Caki2 (cell line): ENCODE measurements around the gene IQGAP2. TPM values are rescaled to one million over a fixed set of nuclear protein-coding genes. Genes with fewer than 3 reads are reported as not detected.

ENCODE experiments used
- DNase-seq: peaks from one replicate; pipeline ENCODE4 v3.0.0-alpha.2; 2015; ENCODE audit warnings: low read depth
- in situ Hi-C: cut with HindIII; loops from 2 replicates; pipeline ENCODE4 v1.10.0; 2016; ENCODE audit warnings: low sequenced_read_pairs, low pct_unique_long_range_greater_than_20kb, mixed read lengths
- total RNA-seq: library from RNA; depleted of rRNA; stranded (reverse); fragments of >200 nt; shearing (Covaris generic); gene quantifications from 2 replicates; pipeline ENCODE4 v1.2.3, GENCODE V29; 2014; ENCODE audit warnings: low replicate concordance

The IQGAP2 gene
- total RNA-seq, 1 experiment from 2014 or later, result 0.20 TPM

- no peak for DNase-seq
- in situ Hi-C loops, result no loop called here
Measured at GRCh38 chr5:76570153-76570552, 167.1 kb downstream of the IQGAP2 start.

- in situ Hi-C loops, result no loop called here
- DNase-seq, result no peak
Measured at GRCh38 chr5:76571559-76571958, 168.5 kb downstream of the IQGAP2 start.

DNA sequence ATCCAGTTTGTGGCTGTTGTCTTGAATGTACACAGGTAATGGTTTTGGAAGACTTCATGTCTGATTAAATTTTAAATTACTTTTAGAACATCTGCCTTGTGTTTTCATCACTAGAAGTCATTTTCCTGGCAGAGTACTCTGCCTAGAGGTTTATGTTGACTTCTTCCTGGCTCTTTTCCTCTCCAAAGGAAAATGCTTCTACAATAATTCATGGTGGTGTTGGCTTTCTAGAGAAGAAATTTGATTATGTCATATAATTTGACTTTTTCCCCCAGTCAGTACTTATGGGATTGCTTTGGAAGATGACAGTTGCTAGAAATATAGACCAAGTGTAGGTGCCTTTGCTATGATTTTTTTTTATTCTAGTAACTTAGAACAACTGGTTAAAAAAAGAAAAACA lies 173.4 kb downstream of the IQGAP2 start:
- in situ Hi-C loops, result no loop called here
- DNase-seq, result no peak

GRCh38 chr5:76576996-76577395 lies 173.9 kb downstream of the IQGAP2 start:
- no peak for DNase-seq
- in situ Hi-C loops, result no loop called here

GRCh38 chr5:76579166-76579937 lies 176.3 kb downstream of the IQGAP2 start:
- DNase-seq, result no peak

DNA sequence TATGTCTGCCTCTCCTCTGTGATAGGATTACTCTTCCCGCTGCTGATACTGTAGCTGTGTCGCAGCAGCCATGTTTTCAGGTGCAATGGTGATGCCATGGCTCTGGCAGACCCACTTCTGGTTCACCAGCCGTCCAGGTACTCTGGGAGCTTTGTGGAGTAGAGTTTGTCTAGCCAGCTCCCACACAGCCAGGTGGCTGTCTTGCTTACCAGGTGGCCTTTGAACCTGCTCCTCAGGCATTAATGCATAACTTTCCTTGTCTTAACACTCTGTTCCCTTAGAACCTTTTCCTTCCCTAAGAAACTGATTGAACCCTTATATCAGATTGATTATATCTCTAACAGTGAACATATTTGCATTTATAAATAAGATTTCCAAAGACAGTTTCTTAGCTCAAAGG lies 177.9 kb downstream of the IQGAP2 start:
- in situ Hi-C loops, result no loop called here
- DNase-seq, result no peak

More at GRCh38 chr5:76579166-76579937, 176.3 kb downstream of the IQGAP2 start:
- in situ Hi-C loops, result no loop called here

DNA sequence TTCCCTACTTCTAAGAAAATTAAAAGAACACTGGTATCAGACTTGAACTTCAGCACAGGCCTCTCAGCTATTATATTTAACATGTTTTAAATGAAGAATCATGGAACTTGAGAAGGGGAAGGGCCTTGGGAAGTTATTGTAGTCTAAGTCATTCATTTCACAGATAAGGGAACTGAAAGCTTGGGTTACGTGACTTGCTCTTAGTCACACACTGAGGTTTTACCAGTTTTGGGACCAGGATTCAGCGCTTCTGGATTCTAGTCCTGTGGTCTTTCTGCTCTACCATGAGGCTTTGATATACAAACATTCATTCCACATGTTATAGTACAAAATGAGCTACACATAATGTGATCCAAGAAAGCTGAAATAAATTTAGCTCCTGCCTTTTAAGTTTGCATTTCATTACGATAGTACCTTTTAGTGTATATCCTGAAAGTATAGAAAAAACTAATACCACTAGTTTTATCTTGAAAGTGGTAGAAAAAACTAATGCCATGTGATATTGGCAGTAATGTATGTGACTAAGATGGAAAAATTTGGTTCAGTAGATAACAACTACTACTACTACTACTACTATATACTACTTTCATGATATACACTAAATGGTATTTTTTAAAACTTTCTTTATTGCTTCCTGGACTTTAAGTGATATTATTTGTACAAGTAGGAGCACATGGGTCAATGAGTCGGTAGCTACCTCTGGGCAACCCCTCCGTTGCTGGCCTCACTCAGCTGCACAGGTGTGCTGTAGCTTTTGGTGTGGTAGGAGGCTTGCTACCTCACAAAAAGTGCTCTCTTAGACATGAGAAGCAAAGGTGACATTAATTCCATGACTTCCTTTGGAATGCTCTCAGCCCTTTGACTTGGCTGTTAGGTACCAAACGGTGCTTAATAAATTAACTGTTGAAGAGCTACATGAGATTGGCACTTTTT lies 179.4 kb downstream of the IQGAP2 start:
- DNase-seq, result no peak
- in situ Hi-C loops, result no loop called here

GRCh38 chr5:76583163-76584047 lies 180.3 kb downstream of the IQGAP2 start:
- DNase-seq, result no peak

GRCh38 chr5:76585783-76586217 lies 182.7 kb downstream of the IQGAP2 start:
- in situ Hi-C loops, result no loop called here
- no peak for DNase-seq

More at GRCh38 chr5:76583163-76584047, 180.3 kb downstream of the IQGAP2 start:
- in situ Hi-C loops, result no loop called here

GRCh38 chr5:76586531-76586930 lies 183.4 kb downstream of the IQGAP2 start:
- in situ Hi-C loops, result no loop called here
- DNase-seq, result no peak

DNA sequence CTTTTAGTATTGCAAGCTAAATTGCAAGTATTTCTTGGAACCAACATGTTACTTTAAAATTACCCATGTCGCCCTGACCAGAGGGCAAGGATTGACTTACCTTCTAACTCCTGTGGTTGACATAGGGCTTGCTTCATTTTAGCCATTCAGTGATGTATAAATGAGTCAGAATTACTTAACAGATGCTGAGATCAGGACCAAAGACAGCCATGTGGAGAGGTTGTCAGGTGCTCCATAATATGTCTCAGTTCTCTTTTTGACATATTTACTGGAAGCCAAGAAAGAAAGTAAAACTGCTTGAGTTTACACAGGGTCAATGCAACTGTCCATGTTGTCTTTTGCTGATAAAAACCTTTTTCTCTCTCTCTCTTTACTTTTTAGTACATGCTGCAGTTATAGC lies 186.9 kb downstream of the IQGAP2 start:
- no peak for DNase-seq
- in situ Hi-C loops, result no loop called here

DNA sequence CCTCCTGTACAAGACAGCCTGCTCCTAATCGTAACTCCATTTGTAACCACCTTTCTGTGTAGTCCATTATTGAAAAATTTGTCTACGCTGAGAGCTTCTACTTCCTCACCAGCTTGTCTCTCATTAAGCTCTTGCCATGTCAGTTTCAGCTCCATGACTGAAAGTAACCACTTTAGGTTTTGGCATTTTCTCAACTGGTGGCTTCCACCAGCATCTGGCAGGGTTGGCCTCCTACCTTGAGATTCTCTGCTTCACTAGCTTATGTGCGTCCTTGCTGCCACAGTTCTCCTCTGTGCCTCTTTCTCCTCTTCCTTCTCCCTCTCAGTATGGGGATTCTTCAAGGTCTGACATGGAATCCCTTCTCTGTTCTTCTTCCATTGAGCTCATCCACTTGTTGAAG lies 188.3 kb downstream of the IQGAP2 start:
- in situ Hi-C loops, result no loop called here
- no peak for DNase-seq

DNA sequence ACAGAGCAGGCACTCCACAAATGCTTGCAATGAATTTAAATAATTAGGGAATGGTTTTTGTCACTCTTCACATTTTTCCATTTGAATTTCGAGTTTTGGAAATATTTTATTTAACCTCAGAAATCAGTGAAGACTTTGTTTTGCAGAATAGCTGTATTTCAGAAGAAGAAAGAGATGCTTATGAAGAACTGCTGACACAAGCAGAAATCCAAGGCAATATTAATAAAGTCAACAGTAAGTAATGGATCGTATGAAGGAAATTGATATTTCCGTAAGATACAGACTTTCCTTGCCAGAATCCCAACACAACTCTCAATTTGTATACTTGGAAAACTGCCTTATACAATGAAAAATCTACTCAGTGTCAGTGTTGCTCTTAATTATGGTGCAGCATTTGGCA lies 189.6 kb downstream of the IQGAP2 start:
- in situ Hi-C loops, result no loop called here
- no peak for DNase-seq

DNA sequence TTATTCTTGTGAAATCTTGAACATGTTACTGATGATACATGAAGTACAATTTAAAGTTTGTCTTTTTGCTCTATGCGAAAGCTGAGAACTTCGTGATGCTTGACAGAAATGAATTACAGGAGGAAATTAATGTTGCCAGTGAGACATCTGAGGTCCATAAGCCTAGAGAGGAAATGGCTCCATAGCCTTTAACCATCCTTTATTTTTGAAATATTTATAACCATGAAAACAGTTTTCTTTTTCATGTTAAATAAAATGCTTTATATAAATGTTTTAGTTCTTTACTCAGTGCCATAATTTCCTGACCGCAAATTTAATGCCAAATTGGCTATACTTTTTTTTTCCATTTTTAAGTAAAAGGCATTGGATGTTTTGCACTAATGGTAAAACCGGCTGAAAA lies 191.0 kb downstream of the IQGAP2 start:
- no peak for DNase-seq
- in situ Hi-C loops, result no loop called here

GRCh38 chr5:76595755-76596481 lies 192.8 kb downstream of the IQGAP2 start:
- in situ Hi-C loops, result no loop called here
- no peak for DNase-seq

- in situ Hi-C loops, result no loop called here
- DNase-seq, result no peak
Measured at GRCh38 chr5:76598531-76598930, 195.4 kb downstream of the IQGAP2 start.

DNA sequence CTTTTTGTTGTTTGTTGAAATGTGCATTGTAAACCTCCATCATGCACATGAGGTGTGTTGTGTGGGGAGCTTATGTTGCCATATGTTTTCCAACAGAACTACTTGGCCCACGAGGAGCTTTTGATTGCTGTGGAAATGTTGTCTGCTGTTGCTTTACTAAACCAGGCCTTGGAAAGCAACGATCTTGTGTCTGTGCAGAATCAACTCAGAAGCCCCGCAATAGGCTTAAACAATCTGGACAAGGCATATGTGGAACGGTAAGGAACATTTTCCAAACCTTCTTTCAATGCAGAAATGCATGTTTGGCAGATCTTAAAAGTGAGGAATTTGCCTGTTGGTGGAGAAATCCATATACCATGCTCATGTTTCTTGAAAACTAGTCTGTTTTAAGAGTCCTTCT lies 197.6 kb downstream of the IQGAP2 start:
- in situ Hi-C loops, result no loop called here
- no peak for DNase-seq

DNA sequence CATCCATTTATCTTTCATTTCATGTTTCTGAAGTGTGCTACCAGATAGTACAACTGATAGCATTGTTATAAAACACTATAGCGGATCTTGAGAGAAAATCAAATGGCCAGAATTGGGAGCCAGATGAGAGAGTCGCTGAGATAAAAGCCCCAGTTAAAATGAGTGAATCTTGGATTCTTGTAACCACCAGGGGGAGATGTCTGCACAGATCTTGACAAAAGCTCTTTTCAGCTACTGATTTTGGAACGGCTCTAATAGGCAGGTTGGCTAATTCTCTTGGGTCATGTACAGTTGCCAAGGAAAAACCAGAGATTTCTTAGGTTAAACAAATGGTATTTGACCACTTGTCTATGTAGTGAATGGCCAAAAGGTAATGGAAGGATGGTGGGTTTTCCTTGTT lies 198.4 kb downstream of the IQGAP2 start:
- in situ Hi-C loops, result no loop called here
- peak; percentile 31 for DNase-seq
